Activated naive CD4-positive, alpha-beta T cell treated with anti-CD3 and anti-CD28 coated beads for 36 hours (primary cell): ENCODE data around the gene DUS2. TPM values are rescaled to one million over a fixed set of nuclear protein-coding genes. Genes with fewer than 3 reads are reported as not detected.
A peak's percentile ranks its signal among the peaks of the same experiment; 100 is the strongest.
"Not testable (repeated sequence)": the region's sequence is repeated elsewhere in the genome, so short reads cannot be mapped to it uniquely, and the experiment has no call there.

Experiments used
- CTCF ChIA-PET: fragments of 350-600 bp; sonication (Branson Sonifier 250); formaldehyde crosslinking; loops from one replicate; lab custom pipeline; 2021; ENCODE audit warnings: antibody characterized with exemption; lab: Charles Lee
- DNase-seq: peaks from one replicate; pipeline ENCODE4 v3.0.0-alpha.2; 2020
- H3K27ac Mint-ChIP-seq: one replicate; pipeline ENCODE4 v1.8.0; 2021; ENCODE audit warnings: mild to moderate bottlenecking, mixed read lengths
- H3K27me3 Mint-ChIP-seq: one replicate; pipeline ENCODE4 v1.8.0; 2021; ENCODE audit warnings: low read depth, mixed read lengths
- H3K36me3 Mint-ChIP-seq: one replicate; pipeline ENCODE4 v1.8.0; 2021; ENCODE audit warnings: low read depth, mixed read lengths
- H3K4me1 Mint-ChIP-seq: one replicate; pipeline ENCODE4 v1.8.0; 2021; ENCODE audit warnings: low read depth, mixed read lengths
- H3K4me3 Mint-ChIP-seq: one replicate; pipeline ENCODE4 v1.8.0; 2021; ENCODE audit warnings: mild to moderate bottlenecking, moderate library complexity, mixed read lengths
- H3K9me3 Mint-ChIP-seq: one replicate; pipeline ENCODE4 v1.8.0; 2021; ENCODE audit warnings: mixed read lengths
- intact Hi-C: fragments of 100-400 bp; cut with micrococcal nuclease; formaldehyde crosslinking; loops from one replicate; pipeline ENCODE4 v1.15.1; 2023
- total RNA-seq, 2 experiments: library from RNA; stranded (reverse); gene quantifications; one replicate each; pipeline ENCODE4 v1.2.3, GENCODE V29; 2021

DUS2 gene
- total RNA-seq, 2 experiments from 2014 or later, result 22.9 to 25.2 TPM

- H3K4me1 Mint-ChIP-seq, result peaks cover 79% of the 10 kb centered on the region
- H3K36me3 Mint-ChIP-seq, result peaks cover 31% of the 10 kb centered on the region
- H3K27ac Mint-ChIP-seq, result peak overlapping the region; percentile 15
- intact Hi-C loops, result no loop called here
- DNase-seq, result no peak
- no peaks in the 10 kb centered on the region for H3K27me3 Mint-ChIP-seq
- H3K4me3 Mint-ChIP-seq, result no peak overlapping the region
- CTCF ChIA-PET, result interaction anchor here (0.6 kb wide), 1 partner anchor 38 kb away, joined by 3 read pairs; no protein-coding TSS in a partner anchor
- H3K9me3 Mint-ChIP-seq, result peaks cover 28% of the 10 kb centered on the region
These were observed 82.5 kb downstream of the DUS2 start for GRCh38 chr16:68105611-68106010.

- CTCF ChIA-PET, result interaction anchor here (1.1 to 3.0 kb wide), 2 partner anchors 14 to 37 kb away, joined by 3 to 13 read pairs; no protein-coding TSS in a partner anchor
- Mint-ChIP-seq H3K4me1 (peaks cover 82% of the 10 kb centered on the region), H3K9me3 (peaks cover 41% of the 10 kb centered on the region), H3K36me3 (peaks cover 42% of the 10 kb centered on the region)
- H3K27ac Mint-ChIP-seq, H3K27me3 Mint-ChIP-seq, DNase-seq, intact Hi-C loops, H3K4me3 Mint-ChIP-seq: not testable (repeated sequence)
These were observed 84.3 kb downstream of the DUS2 start for GRCh38 chr16:68107230-68107928.

- H3K27ac Mint-ChIP-seq, DNase-seq, H3K27me3 Mint-ChIP-seq, intact Hi-C loops, H3K4me3 Mint-ChIP-seq: not testable (repeated sequence)
- CTCF ChIA-PET, result interaction anchor here (3.0 kb wide), 1 partner anchor 16 kb away, joined by 13 read pairs; no protein-coding TSS in a partner anchor
- peaks cover 41% of the 10 kb centered on the region for H3K9me3 Mint-ChIP-seq
- peaks cover 37% of the 10 kb centered on the region for H3K36me3 Mint-ChIP-seq
- peaks cover 79% of the 10 kb centered on the region for H3K4me1 Mint-ChIP-seq
These were observed 86.1 kb downstream of the DUS2 start for GRCh38 chr16:68109156-68109555.

GRCh38 chr16:68110611-68111010, 87.5 kb downstream of the DUS2 start:
- Mint-ChIP-seq H3K9me3 (peaks cover 37% of the 10 kb centered on the region), H3K4me1 (peaks cover 79% of the 10 kb centered on the region), H3K27ac (peak overlapping the region; percentile 77), H3K36me3 (peaks cover 29% of the 10 kb centered on the region)
- H3K4me3 Mint-ChIP-seq, H3K27me3 Mint-ChIP-seq, CTCF ChIA-PET, intact Hi-C loops, DNase-seq: not testable (repeated sequence)

- no peak for DNase-seq
- peaks cover 36% of the 10 kb centered on the region for H3K9me3 Mint-ChIP-seq
- H3K36me3 Mint-ChIP-seq, result peaks cover 29% of the 10 kb centered on the region
- peaks cover 78% of the 10 kb centered on the region for H3K4me1 Mint-ChIP-seq
- CTCF ChIA-PET, result no interaction called here
- no peak overlapping the region for H3K27ac Mint-ChIP-seq
- H3K27me3 Mint-ChIP-seq, result no peaks in the 10 kb centered on the region
- intact Hi-C loops, result no loop called here
- no peak overlapping the region for H3K4me3 Mint-ChIP-seq
These were observed 88.3 kb downstream of the DUS2 start for GRCh38 chr16:68111379-68111778.

GRCh38 chr16:68113059-68113761, 90.1 kb downstream of the DUS2 start:
- CTCF ChIA-PET, result interaction anchor here (1.6 kb wide), 1 partner anchor 20 kb away, joined by 6 read pairs; no protein-coding TSS in a partner anchor
- intact Hi-C loops, result no loop called here
- H3K4me3 Mint-ChIP-seq, result no peak overlapping the region
- no peak for DNase-seq
- peaks cover 29% of the 10 kb centered on the region for H3K36me3 Mint-ChIP-seq
- peaks cover 30% of the 10 kb centered on the region for H3K9me3 Mint-ChIP-seq
- H3K27me3 Mint-ChIP-seq, result no peaks in the 10 kb centered on the region
- no peak overlapping the region for H3K27ac Mint-ChIP-seq
- peaks cover 80% of the 10 kb centered on the region for H3K4me1 Mint-ChIP-seq

GRCh38 chr16:68113765-68114240, 90.7 kb downstream of the DUS2 start:
- Mint-ChIP-seq H3K4me3 (no peak overlapping the region), H3K27ac (no peak overlapping the region), H3K4me1 (peaks cover 81% of the 10 kb centered on the region), H3K9me3 (peaks cover 26% of the 10 kb centered on the region), H3K27me3 (no peaks in the 10 kb centered on the region), H3K36me3 (peaks cover 24% of the 10 kb centered on the region)
- intact Hi-C loops, result no loop called here
- no peak for DNase-seq
- CTCF ChIA-PET, result interaction anchor here (1.6 kb wide), 1 partner anchor 20 kb away, joined by 6 read pairs; no protein-coding TSS in a partner anchor

- peaks cover 13% of the 10 kb centered on the region for H3K36me3 Mint-ChIP-seq
- DNase-seq, intact Hi-C loops, H3K4me3 Mint-ChIP-seq, H3K27ac Mint-ChIP-seq, H3K27me3 Mint-ChIP-seq: not testable (repeated sequence)
- CTCF ChIA-PET, result interaction anchor here (0.8 kb wide), 1 partner anchor 21 kb away, joined by 3 read pairs; no protein-coding TSS in a partner anchor
- H3K9me3 Mint-ChIP-seq, result peaks cover 16% of the 10 kb centered on the region
- H3K4me1 Mint-ChIP-seq, result peaks cover 83% of the 10 kb centered on the region
These were observed 91.9 kb downstream of the DUS2 start for GRCh38 chr16:68114939-68115338.

GRCh38 chr16:68115851-68116250, 92.8 kb downstream of the DUS2 start:
- Mint-ChIP-seq H3K36me3 (peaks cover 9% of the 10 kb centered on the region), H3K9me3 (peaks cover 11% of the 10 kb centered on the region), H3K27me3 (no peaks in the 10 kb centered on the region), H3K27ac (peak overlapping the region; percentile 44), H3K4me3 (no peak overlapping the region), H3K4me1 (peaks cover 88% of the 10 kb centered on the region)
- intact Hi-C loops, result loop anchor here (2.0 kb wide), 1 partner anchor 21 kb away; no protein-coding TSS in a partner anchor
- DNase-seq, result no peak
- CTCF ChIA-PET, result interaction anchor here (0.6 kb wide), 1 partner anchor 21 kb away, joined by 5 read pairs; no protein-coding TSS in a partner anchor

- H3K36me3 Mint-ChIP-seq, result peaks cover 5% of the 10 kb centered on the region
- no peak overlapping the region for H3K27ac Mint-ChIP-seq
- CTCF ChIA-PET, result interaction anchor here (0.6 to 1.8 kb wide), 4 partner anchors 21 to 526 kb away, joined by 3 to 11 read pairs (median 4); no protein-coding TSS in a partner anchor
- peaks cover 6% of the 10 kb centered on the region for H3K9me3 Mint-ChIP-seq
- DNase-seq, result no peak
- no peaks in the 10 kb centered on the region for H3K27me3 Mint-ChIP-seq
- intact Hi-C loops, result loop anchor here (2.0 kb wide), 1 partner anchor 22 kb away; no protein-coding TSS in a partner anchor
- H3K4me1 Mint-ChIP-seq, result peaks cover 85% of the 10 kb centered on the region
- no peak overlapping the region for H3K4me3 Mint-ChIP-seq
These were observed 93.3 kb downstream of the DUS2 start for GRCh38 chr16:68116256-68116867.

- no peaks in the 10 kb centered on the region for H3K27me3 Mint-ChIP-seq
- no peaks in the 10 kb centered on the region for H3K9me3 Mint-ChIP-seq
- CTCF ChIA-PET, result interaction anchor here (0.6 to 2.9 kb wide), 4 partner anchors 12 to 52 kb away, joined by 3 to 14 read pairs (median 7); no protein-coding TSS in a partner anchor
- H3K4me1 Mint-ChIP-seq, result peaks cover 86% of the 10 kb centered on the region
- intact Hi-C loops, result loop anchor here (2.0 kb wide), 1 partner anchor 23 kb away; no protein-coding TSS in a partner anchor
- no peak for DNase-seq
- no peak overlapping the region for H3K4me3 Mint-ChIP-seq
- no peak overlapping the region for H3K27ac Mint-ChIP-seq
- peaks cover 2% of the 10 kb centered on the region for H3K36me3 Mint-ChIP-seq
These were observed 94.8 kb downstream of the DUS2 start for GRCh38 chr16:68117884-68118283.
